OCI-LY7 (cell line): ENCODE measurements around the gene MOAP1. TPM values are rescaled to one million over a fixed set of nuclear protein-coding genes. Genes with fewer than 3 reads are reported as not detected.

ENCODE experiments used
- BruUV-seq: library from RNA; stranded (reverse); fragments of 400-500 nt; replicated peaks from 2 replicates; lab custom pipeline; 2021; lab: Mats Ljungman, UMichigan
- CTCF ChIA-PET: fragments of 300-600 bp; sonication (Branson Sonifier 250); formaldehyde crosslinking; loops from one replicate; lab custom pipeline; 2022; ENCODE audit warnings: antibody characterized with exemption; ENCODE audit not compliant: unreplicated experiment; lab: Charles Lee
- POLR2A ChIA-PET: fragments of 300-600 bp; sonication (Branson Sonifier 250); formaldehyde crosslinking; loops from one replicate; lab custom pipeline; 2022; ENCODE audit warnings: antibody characterized with exemption; lab: Charles Lee
- DNase-seq: peaks from one replicate; pipeline ENCODE4 v3.0.0-alpha.2; 2015; ENCODE audit warnings: low spot score
- H2AFZ ChIP-seq: fragments of 200-600 bp; sonication (generic), shearing (Covaris generic); 2 replicates; pipeline ENCODE4 v1.6.1; 2014; ENCODE audit warnings: mild to moderate bottlenecking, antibody characterized with exemption, low read length, moderate library complexity
- H3K27ac ChIP-seq: fragments of 200-600 bp; sonication (generic); 2 replicates; pipeline ENCODE4 v1.5.1; 2014; ENCODE audit warnings: mixed run types, low read depth, mild to moderate bottlenecking, moderate library complexity, low read length, inconsistent platforms; ENCODE audit not compliant: poor library complexity, severe bottlenecking
- H3K36me3 ChIP-seq: fragments of 200-600 bp; sonication (generic); 2 replicates; pipeline ENCODE4 v1.6.1; 2014; ENCODE audit warnings: mild to moderate bottlenecking, antibody characterized with exemption, low read length, moderate library complexity, mixed read lengths; ENCODE audit not compliant: insufficient read depth
- H3K4me1 ChIP-seq: fragments of 200-600 bp; sonication (generic); 2 replicates; pipeline ENCODE4 v1.5.1; 2014; ENCODE audit warnings: mild to moderate bottlenecking, low read length; ENCODE audit not compliant: insufficient read depth, poor library complexity, severe bottlenecking
- H3K4me2 ChIP-seq: fragments of 200-600 bp; sonication (generic); 2 replicates; pipeline ENCODE4 v1.6.1; 2014; ENCODE audit warnings: mild to moderate bottlenecking, low read length
- H3K4me3 ChIP-seq: fragments of 200-600 bp; sonication (generic); 2 replicates; pipeline ENCODE4 v1.5.1; 2014; ENCODE audit warnings: mild to moderate bottlenecking, low read depth, low read length; ENCODE audit not compliant: poor library complexity, severe bottlenecking
- H3K79me2 ChIP-seq: fragments of 200-600 bp; sonication (generic); 2 replicates; pipeline ENCODE4 v1.6.1; 2016; ENCODE audit warnings: low read depth, mild to moderate bottlenecking, low read length, moderate library complexity, mixed read lengths; ENCODE audit not compliant: insufficient read depth
- H3K9me2 ChIP-seq: fragments of 200-600 bp; sonication (generic); 2 replicates; pipeline ENCODE4 v1.6.1; 2016; ENCODE audit warnings: mild to moderate bottlenecking, low read length, mixed read lengths; ENCODE audit not compliant: insufficient read depth
- H3K9me3 ChIP-seq: fragments of 200-600 bp; sonication (generic); 2 replicates; pipeline ENCODE4 v1.6.1; 2014; ENCODE audit warnings: mild to moderate bottlenecking, mixed run types, low read length, mixed read lengths
- H4K20me1 ChIP-seq: fragments of 200-600 bp; sonication (generic); 2 replicates; pipeline ENCODE4 v1.6.1; 2014; ENCODE audit warnings: mild to moderate bottlenecking, antibody characterized with exemption, low read length, moderate library complexity, mixed read lengths; ENCODE audit not compliant: insufficient read depth
- CTCF ChIP-seq: fragments of 200-600 bp; sonication (generic); conservative IDR thresholded peaks from 2 replicates; pipeline ENCODE4 v1.5.1; 2014; ENCODE audit warnings: mild to moderate bottlenecking, antibody characterized with exemption, low read length, moderate library complexity, mixed read lengths
- EZH2phosphoT487 ChIP-seq: fragments of 200-600 bp; sonication (generic); IDR thresholded peaks from 2 replicates; pipeline ENCODE4 v1.6.1; 2018; ENCODE audit warnings: low read depth, borderline replicate concordance, mild to moderate bottlenecking, mixed run types, antibody characterized with exemption, low read length, moderate library complexity, mixed read lengths
- intact Hi-C: fragments of 100-400 bp; cut with micrococcal nuclease; formaldehyde crosslinking; loops from one replicate; pipeline ENCODE4 v1.10.0; 2022; ENCODE audit not compliant: unreplicated experiment
- total RNA-seq, 2 experiments: library from RNA; depleted of rRNA in 1 of 2; stranded (reverse); fragments of >200 nt in 1 of 2; shearing (Covaris generic) in 1 of 2; gene quantifications; 2 replicates each; pipeline ENCODE4 v1.2.3, GENCODE V29; 2014 to 2022

The MOAP1 gene
- total RNA-seq, 2 experiments from 2014 or later: 26.4 to 31.2 TPM

- CTCF ChIA-PET: no interaction called here
- TF ChIP-seq CTCF: no peak
- TF ChIP-seq EZH2phosphoT487: no peak
- no peaks in the 10 kb centered on the region for H4K20me1 ChIP-seq
These were observed 34.2 kb downstream of the MOAP1 start for GRCh38 chr14:93150227-93151208.

GRCh38 chr14:93148979-93149378 lies 35.7 kb downstream of the MOAP1 start:
- POLR2A ChIA-PET: no interaction called here

More at GRCh38 chr14:93150227-93151208, 34.2 kb downstream of the MOAP1 start:
- H3K27ac ChIP-seq: no peak overlapping the region
- no peak overlapping the region for H2AFZ ChIP-seq
- DNase-seq: no peak
- intact Hi-C loops: no loop called here
- no peaks in the 10 kb centered on the region for H3K9me2 ChIP-seq
- H3K36me3 ChIP-seq: no peaks in the 10 kb centered on the region
- POLR2A ChIA-PET: no interaction called here
- H3K4me2 ChIP-seq: no peak overlapping the region
- no peaks in the 10 kb centered on the region for H3K79me2 ChIP-seq
- no peaks in the 10 kb centered on the region for H3K9me3 ChIP-seq
- H3K4me1 ChIP-seq: no peaks in the 10 kb centered on the region
- no TSS peak for BruUV-seq
- no peak overlapping the region for H3K4me3 ChIP-seq

More at GRCh38 chr14:93148979-93149378, 35.7 kb downstream of the MOAP1 start:
- DNase-seq: no peak
- CTCF ChIA-PET: no interaction called here
- Histone ChIP-seq H3K4me2 (no peak overlapping the region), H3K9me2 (no peaks in the 10 kb centered on the region), H3K79me2 (no peaks in the 10 kb centered on the region), H3K36me3 (no peaks in the 10 kb centered on the region), H2AFZ (no peak overlapping the region), H3K27ac (no peak overlapping the region), H4K20me1 (no peaks in the 10 kb centered on the region), H3K9me3 (no peaks in the 10 kb centered on the region), H3K4me1 (no peaks in the 10 kb centered on the region), H3K4me3 (no peak overlapping the region)
- BruUV-seq: no TSS peak
- no peak for TF ChIP-seq EZH2phosphoT487
- TF ChIP-seq CTCF: no peak
- intact Hi-C loops: no loop called here
